Activated T-cell treated with anti-CD3 and anti-CD28 coated beads for 4 hours (primary cell): ENCODE measurements around the gene AHR.
"Not testable (repeated sequence)": the region's sequence is repeated elsewhere in the genome, so short reads cannot be mapped to it uniquely, and the experiment has no call there.

ENCODE experiments used
- DNase-seq: peaks from one replicate; pipeline ENCODE4 v3.0.0-alpha.2; 2020

Gene AHR

DNA sequence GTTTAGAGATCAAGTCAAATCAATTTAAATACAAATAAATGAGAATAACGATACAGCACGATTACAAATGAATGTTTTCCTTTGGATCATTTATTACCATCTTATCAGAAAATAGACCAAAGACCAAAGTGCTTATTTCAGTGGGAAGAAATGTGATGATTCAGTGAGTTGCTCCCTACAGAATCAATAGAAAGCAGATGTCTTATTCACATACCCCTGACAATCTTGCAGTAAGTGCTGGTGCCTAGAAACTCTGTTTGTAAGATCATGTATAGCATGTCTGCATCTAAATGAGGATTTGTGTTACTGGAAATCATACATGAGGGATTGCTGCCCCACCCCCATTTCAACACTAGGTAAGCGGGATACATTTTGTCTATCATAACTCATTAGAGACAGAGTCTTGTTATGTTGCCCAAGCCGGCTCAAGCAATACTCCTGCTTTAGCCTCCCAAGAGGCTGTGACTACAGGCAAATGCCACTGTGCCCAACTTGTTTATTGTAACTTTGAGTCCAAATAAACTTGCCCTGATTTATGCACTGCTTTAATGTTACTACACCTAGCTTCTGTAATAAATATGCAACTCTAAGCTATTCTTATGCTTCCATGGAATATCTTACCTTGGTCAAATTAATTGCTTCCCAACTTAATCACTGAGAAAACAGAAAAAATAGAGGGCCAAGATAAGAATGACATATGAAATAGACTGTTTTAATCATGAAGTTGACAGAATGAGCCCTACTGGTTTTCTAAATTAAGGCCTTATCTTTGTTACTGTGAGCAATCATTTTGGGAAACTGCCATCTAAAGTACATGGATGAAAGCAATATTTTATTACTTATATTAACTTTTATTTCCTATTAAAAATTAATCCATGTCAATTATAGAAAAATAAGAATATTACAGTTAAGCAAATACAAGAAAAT is 82.5 kb downstream of the AHR start:
- no peak for DNase-seq

DNA sequence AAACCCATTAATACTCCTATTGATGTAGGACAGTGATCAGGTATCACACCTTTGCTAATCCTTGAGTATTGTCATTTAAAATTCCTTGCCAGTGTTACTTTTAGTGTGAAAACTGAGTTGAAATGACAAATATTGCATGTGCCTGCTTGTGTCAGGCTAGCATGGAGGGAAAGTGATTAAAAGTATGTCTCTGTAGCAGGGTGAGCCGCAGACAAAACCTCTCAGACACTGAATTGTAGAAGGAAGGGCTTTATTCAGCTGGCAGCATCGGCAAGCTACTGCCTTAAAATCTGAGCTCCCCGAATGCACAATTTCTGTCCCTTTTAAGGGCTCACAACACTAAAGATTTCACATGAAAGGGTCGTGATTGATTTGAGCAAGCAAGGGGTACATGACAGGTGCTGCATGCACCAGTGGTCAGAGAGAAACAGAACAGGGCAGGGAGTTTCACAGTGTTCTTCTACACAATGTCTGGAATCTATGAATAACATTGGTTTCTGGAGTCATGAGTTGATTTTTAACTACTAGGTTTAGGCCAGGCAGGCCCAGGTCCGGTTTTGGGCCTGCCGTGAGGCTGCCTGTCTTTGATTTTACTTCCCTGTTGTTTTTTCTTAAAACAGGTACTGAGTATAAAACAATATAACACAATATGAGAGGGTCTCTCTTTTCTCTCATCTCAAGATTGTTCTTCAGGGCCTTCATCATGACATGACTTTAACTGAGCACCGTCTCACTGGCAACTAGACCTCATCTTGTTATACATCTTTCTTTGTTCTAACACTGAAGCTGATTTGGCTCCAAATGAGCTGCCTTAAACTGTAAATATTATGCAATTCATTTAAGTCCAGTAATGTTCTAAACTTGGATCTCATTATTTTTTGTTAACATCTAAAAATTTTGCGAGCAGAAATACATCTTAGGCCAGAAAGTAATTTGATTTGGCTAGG is 84.2 kb downstream of the AHR start:
- DNase-seq, result not testable (repeated sequence)

DNA sequence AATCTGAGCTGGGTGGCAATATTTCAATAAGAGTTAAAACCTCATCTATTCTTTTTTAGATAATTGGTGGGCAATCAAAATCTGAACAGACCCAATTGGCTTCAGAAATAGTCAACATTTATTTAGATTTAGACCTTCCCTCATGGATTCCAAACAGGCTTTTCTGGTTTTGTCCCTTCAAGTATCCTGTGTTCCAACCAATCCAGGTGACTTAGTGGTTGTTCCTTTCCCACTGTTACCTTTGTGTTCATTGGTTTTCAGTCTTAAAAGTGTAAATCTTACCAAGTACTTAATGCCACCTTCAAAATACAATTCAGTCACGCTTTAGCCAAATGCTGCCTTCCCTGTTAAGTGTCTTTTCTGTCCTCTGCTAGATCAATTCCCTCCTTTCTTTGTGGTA is 85.9 kb downstream of the AHR start:
- DNase-seq, result no peak

DNA sequence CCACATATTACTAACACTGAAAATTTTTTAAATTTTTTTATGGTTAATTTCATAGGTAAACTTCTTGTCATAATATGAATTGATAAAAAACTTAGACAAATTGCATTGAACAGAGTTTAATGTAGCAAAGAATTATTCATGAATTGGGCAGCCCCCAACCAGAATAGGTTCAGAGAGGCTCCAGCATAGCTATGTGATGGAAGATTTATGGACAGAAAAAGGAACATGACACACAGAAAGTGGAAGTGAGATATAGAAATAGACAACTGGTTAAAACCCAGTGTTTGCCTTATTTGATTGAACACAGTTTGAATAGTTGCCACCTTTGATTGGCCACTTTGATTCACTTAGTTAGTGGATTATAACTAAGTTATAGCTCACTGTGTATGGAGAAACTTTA is 87.2 kb downstream of the AHR start:
- DNase-seq, result no peak

DNA sequence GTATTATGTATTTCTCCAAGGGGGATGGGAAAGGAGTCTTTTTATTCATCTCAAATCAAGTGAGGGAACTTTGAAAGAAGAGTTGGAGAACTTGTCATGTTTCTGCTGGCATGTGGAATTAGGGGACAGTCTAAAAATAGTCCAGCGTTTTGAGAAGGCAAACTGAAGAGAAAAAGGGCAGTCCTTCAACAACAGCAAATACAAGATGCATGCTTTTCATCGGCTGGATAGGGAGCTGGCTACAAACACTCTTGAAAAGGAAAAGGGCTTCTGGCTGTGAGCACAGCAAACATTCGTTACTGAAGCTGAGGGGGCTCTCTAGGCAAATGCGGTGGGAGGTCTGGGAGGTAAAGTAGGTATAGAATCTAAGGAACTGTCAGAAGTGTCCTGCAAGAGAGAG is 91.9 kb downstream of the AHR start:
- DNase-seq, result no peak

DNA sequence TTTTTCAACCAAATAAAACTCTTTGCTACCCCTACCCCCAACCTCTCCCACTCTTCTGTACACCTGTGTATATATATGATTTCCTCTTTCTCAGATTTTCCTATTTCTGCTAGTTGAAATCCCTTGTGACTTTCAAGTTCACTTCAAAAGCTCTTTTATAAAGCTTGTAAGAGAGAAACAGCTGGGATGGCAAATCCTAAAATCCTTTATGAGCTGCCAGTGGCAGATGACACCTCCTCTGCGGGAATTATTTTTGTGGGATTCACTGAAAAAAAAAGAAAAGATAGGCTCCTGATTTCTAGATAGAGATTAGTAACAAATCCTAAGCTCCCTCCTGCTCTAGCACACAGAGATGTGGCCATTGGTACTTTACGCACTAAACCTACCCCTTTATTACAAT is 92.9 kb downstream of the AHR start:
- DNase-seq, result no peak

DNA sequence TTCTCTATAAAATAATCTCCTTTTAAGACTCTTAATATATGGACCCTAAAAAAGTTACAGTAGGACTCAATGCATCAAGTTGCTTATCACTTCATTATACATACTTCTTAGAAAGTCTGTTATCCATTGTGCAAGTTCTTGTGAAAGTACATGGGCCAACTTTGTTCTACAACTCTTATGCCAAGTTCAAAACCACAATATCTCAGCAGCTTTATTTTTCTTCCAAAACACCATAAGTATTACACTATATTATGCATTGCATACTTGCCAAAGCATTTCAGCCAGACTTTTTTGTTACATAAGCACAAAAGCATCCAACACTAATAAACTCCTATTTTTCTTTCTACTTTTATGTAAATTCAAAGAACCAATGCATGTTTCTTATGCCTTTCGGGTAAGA is 94.4 kb downstream of the AHR start:
- DNase-seq, result no peak

DNA sequence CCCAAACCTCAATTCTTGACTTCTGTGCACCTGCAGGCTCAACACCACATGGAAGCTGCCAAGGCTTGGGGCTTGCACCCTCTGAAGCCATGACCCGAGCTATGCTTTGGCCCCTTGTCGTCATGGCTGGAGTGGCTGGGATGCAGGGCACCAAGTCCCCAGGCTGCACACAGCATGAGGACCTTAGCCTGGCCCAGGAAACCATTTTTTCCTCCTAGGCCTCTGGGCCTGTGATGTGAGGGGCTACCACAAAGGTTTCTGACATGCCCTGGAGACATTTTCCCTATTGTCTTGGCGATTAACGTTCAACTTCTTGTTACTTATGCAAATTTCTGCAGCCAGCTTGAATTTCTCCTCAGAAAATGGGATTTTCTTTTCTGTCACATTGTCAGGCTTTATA is 96.1 kb downstream of the AHR start:
- not testable (repeated sequence) for DNase-seq
